ENCODE data around the gene STX8.
A peak's percentile ranks its signal among the peaks of the same experiment; 100 is the strongest.

DNA sequence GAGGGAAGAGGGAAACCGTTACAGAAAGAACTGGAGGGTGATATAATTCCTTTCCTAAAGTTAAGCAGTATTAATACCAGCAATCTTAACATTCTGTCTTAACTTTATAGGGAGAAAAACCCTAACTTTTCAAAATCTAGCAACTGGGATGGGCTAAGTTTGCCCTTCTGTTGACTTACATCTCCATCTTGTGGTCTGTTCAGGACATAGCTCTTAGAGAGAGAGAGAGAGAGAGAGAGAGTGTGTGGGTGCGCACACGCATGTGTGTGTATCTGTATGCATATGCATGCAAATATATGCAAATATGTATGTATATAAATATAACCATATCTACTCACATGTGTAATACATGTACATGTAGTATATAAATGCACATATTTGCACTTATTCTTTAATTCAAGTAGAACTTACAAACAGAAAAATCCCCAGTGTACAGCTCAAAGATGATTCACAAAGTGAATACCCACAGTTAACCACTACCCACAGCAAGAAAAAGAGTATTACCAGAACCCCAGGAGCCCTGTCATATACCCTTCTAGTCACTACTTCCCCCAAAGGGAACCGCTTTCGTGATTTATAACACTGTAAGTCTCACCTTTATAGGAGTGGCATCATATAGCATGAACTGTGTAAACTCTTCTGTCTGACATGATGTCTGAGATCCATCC, 46.5 kb downstream of the STX8 start:
- TF ChIP-seq, protein P1, sequence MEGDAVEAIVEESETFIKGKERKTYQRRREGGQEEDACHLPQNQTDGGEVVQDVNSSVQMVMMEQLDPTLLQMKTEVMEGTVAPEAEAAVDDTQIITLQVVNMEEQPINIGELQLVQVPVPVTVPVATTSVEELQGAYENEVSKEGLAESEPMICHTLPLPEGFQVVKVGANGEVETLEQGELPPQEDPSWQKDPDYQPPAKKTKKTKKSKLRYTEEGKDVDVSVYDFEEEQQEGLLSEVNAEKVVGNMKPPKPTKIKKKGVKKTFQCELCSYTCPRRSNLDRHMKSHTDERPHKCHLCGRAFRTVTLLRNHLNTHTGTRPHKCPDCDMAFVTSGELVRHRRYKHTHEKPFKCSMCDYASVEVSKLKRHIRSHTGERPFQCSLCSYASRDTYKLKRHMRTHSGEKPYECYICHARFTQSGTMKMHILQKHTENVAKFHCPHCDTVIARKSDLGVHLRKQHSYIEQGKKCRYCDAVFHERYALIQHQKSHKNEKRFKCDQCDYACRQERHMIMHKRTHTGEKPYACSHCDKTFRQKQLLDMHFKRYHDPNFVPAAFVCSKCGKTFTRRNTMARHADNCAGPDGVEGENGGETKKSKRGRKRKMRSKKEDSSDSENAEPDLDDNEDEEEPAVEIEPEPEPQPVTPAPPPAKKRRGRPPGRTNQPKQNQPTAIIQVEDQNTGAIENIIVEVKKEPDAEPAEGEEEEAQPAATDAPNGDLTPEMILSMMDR (IDR thresholded peaks at IDR 0.05): peak; percentile 69
- TF ChIP-seq RAD21 (IDR thresholded peaks at IDR 0.05; ENCODE audit: low read length): peak; percentile 75

All from SK-N-SH (cell line).